Astrocyte (in vitro differentiated cells and primary cell): ENCODE data around the gene BIRC6. TPM values are rescaled to one million over a fixed set of nuclear protein-coding genes. Genes with fewer than 3 reads are reported as not detected.
"Not testable (repeated sequence)": the region's sequence is repeated elsewhere in the genome, so short reads cannot be mapped to it uniquely, and the experiment has no call there.

Experiments used
- DNase-seq: peaks from one replicate; pipeline ENCODE4 v3.0.0-alpha.2; 2010; ENCODE audit warnings: low read depth
- FAIRE-seq: peaks from 2 replicates; lab custom pipeline; 2011; peaks lifted over from hg19 to GRCh38; lab: Jason Lieb, UNC
- H2AFZ ChIP-seq: 2 replicates; pipeline ENCODE4 v1.6.0; 2012; ENCODE audit warnings: low read depth, low read length, inconsistent platforms
- H3K27ac ChIP-seq: 2 replicates; pipeline ENCODE4 v1.5.1; 2011; ENCODE audit warnings: low read depth, low read length, inconsistent platforms
- H3K27me3 ChIP-seq: 2 replicates; pipeline ENCODE4 v1.6.0; 2011; ENCODE audit warnings: low read length, inconsistent platforms; ENCODE audit not compliant: insufficient read depth
- H3K36me3 ChIP-seq: 2 replicates; pipeline ENCODE4 v1.5.1; 2011; ENCODE audit warnings: low read length, inconsistent platforms; ENCODE audit not compliant: insufficient read depth
- H3K4me1 ChIP-seq: 2 replicates; pipeline ENCODE4 v1.5.1; 2011; ENCODE audit warnings: low read length, inconsistent platforms; ENCODE audit not compliant: insufficient read depth
- H3K4me2 ChIP-seq: 2 replicates; pipeline ENCODE4 v1.6.0; 2012; ENCODE audit warnings: low read length, inconsistent platforms
- H3K4me3 ChIP-seq: 2 replicates; pipeline ENCODE4 v1.5.1; 2011; ENCODE audit warnings: low read depth, mild to moderate bottlenecking, low read length, inconsistent platforms; ENCODE audit not compliant: insufficient read depth
- H3K79me2 ChIP-seq: 2 replicates; pipeline ENCODE4 v1.6.0; 2012; ENCODE audit warnings: mild to moderate bottlenecking, low read length, inconsistent platforms; ENCODE audit not compliant: insufficient read depth
- H3K9ac ChIP-seq: 2 replicates; pipeline ENCODE4 v1.6.0; 2012; ENCODE audit warnings: mild to moderate bottlenecking, low read length, inconsistent platforms
- H3K9me3 ChIP-seq: 2 replicates; pipeline ENCODE4 v1.5.1; 2012; ENCODE audit warnings: low read depth, mild to moderate bottlenecking, low read length, inconsistent platforms; ENCODE audit not compliant: insufficient read depth
- H4K20me1 ChIP-seq: 2 replicates; pipeline ENCODE4 v1.6.0; 2012; ENCODE audit warnings: low read length, inconsistent platforms; ENCODE audit not compliant: insufficient read depth
- H3K27ac Mint-ChIP-seq: one replicate; pipeline ENCODE4 v1.8.0; 2021; ENCODE audit warnings: mild to moderate bottlenecking, mixed read lengths; ENCODE audit not compliant: unreplicated experiment
- H3K27me3 Mint-ChIP-seq: one replicate; pipeline ENCODE4 v1.8.0; 2021; ENCODE audit warnings: low read depth, mixed read lengths; ENCODE audit not compliant: unreplicated experiment
- H3K36me3 Mint-ChIP-seq: one replicate; pipeline ENCODE4 v1.8.0; 2021; ENCODE audit warnings: low read depth, mixed read lengths; ENCODE audit not compliant: unreplicated experiment
- H3K4me1 Mint-ChIP-seq: one replicate; pipeline ENCODE4 v1.8.0; 2021; ENCODE audit warnings: low read depth, mixed read lengths; ENCODE audit not compliant: unreplicated experiment
- H3K4me3 Mint-ChIP-seq: one replicate; pipeline ENCODE4 v1.8.0; 2021; ENCODE audit warnings: mild to moderate bottlenecking, moderate library complexity, mixed read lengths; ENCODE audit not compliant: unreplicated experiment
- H3K9me3 Mint-ChIP-seq: one replicate; pipeline ENCODE4 v1.8.0; 2021; ENCODE audit warnings: mild to moderate bottlenecking, mixed read lengths; ENCODE audit not compliant: unreplicated experiment
- EZH2 ChIP-seq: IDR thresholded peaks from 2 replicates; pipeline ENCODE4 v1.6.1; 2012; ENCODE audit warnings: mild to moderate bottlenecking, low read length, inconsistent platforms; ENCODE audit not compliant: insufficient read depth
- total RNA-seq: library from RNA; stranded (reverse); gene quantifications from 2 replicates; pipeline ENCODE4 v1.2.1, GENCODE V29; 2021
- TF ChIP-seq, protein P1 (sequence below): IDR thresholded peaks from 2 replicates; pipeline ENCODE4 v1.5.1; 2011; ENCODE audit warnings: low read depth, mild to moderate bottlenecking, inconsistent platforms, low read length, moderate library complexity; ENCODE audit not compliant: insufficient read depth

Gene BIRC6
- total RNA-seq, 1 donor from 2014 or later = 86.1 TPM

GRCh38 chr2:32457814-32458213 lies 101.0 kb downstream of the BIRC6 start:
- Histone ChIP-seq H4K20me1 (peaks cover 8% of the 10 kb centered on the region), H3K79me2 (peaks cover 23% of the 10 kb centered on the region), H2AFZ (no peak overlapping the region), H3K4me2 (no peak overlapping the region), H3K27ac (no peak overlapping the region), H3K9me3 (no peaks in the 10 kb centered on the region), H3K9ac (no peak overlapping the region), H3K4me3 (no peak overlapping the region), H3K27me3 (no peaks in the 10 kb centered on the region), H3K4me1 (no peaks in the 10 kb centered on the region), H3K36me3 (no peaks in the 10 kb centered on the region)
- Mint-ChIP-seq H3K27me3 (no peaks in the 10 kb centered on the region), H3K36me3 (no peaks in the 10 kb centered on the region), H3K4me3 (no peak overlapping the region), H3K9me3 (no peaks in the 10 kb centered on the region), H3K4me1 (peaks cover 6% of the 10 kb centered on the region), H3K27ac (no peak overlapping the region)
- no peak for FAIRE-seq
- TF ChIP-seq EZH2 = no peak
- TF ChIP-seq, protein P1, sequence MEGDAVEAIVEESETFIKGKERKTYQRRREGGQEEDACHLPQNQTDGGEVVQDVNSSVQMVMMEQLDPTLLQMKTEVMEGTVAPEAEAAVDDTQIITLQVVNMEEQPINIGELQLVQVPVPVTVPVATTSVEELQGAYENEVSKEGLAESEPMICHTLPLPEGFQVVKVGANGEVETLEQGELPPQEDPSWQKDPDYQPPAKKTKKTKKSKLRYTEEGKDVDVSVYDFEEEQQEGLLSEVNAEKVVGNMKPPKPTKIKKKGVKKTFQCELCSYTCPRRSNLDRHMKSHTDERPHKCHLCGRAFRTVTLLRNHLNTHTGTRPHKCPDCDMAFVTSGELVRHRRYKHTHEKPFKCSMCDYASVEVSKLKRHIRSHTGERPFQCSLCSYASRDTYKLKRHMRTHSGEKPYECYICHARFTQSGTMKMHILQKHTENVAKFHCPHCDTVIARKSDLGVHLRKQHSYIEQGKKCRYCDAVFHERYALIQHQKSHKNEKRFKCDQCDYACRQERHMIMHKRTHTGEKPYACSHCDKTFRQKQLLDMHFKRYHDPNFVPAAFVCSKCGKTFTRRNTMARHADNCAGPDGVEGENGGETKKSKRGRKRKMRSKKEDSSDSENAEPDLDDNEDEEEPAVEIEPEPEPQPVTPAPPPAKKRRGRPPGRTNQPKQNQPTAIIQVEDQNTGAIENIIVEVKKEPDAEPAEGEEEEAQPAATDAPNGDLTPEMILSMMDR = no peak
- DNase-seq = no peak

GRCh38 chr2:32460861-32461260 lies 104.0 kb downstream of the BIRC6 start:
- not testable (repeated sequence) for FAIRE-seq, H3K4me3 Mint-ChIP-seq, H3K4me2 ChIP-seq, H2AFZ ChIP-seq, H3K27ac ChIP-seq, DNase-seq, H4K20me1 ChIP-seq, H3K4me1 ChIP-seq, H3K27me3 ChIP-seq, H3K4me3 ChIP-seq, H3K27me3 Mint-ChIP-seq, H3K9ac ChIP-seq, H3K9me3 ChIP-seq, H3K27ac Mint-ChIP-seq, H3K4me1 Mint-ChIP-seq, H3K36me3 Mint-ChIP-seq, H3K9me3 Mint-ChIP-seq
- Histone ChIP-seq H3K79me2 (peaks cover 23% of the 10 kb centered on the region), H3K36me3 (peaks cover 15% of the 10 kb centered on the region)

GRCh38 chr2:32463110-32463509 lies 106.3 kb downstream of the BIRC6 start:
- no peak for DNase-seq
- TF ChIP-seq, protein P1 = no peak
- TF ChIP-seq EZH2 = no peak
- no peak overlapping the region for H3K27ac Mint-ChIP-seq
- H3K9me3 Mint-ChIP-seq = no peaks in the 10 kb centered on the region
- no peak overlapping the region for H2AFZ ChIP-seq
- H3K4me3 Mint-ChIP-seq = no peak overlapping the region
- FAIRE-seq = no peak
- peaks cover 6% of the 10 kb centered on the region for H3K4me1 ChIP-seq
- H3K27me3 Mint-ChIP-seq = no peaks in the 10 kb centered on the region
- H3K9ac ChIP-seq = no peak overlapping the region
- H3K4me2 ChIP-seq = no peak overlapping the region
- no peaks in the 10 kb centered on the region for H3K9me3 ChIP-seq
- H3K36me3 Mint-ChIP-seq = peaks cover 9% of the 10 kb centered on the region
- H3K4me3 ChIP-seq = no peak overlapping the region
- no peak overlapping the region for H3K27ac ChIP-seq
- peaks cover 25% of the 10 kb centered on the region for H3K36me3 ChIP-seq
- H3K4me1 Mint-ChIP-seq = peaks cover 2% of the 10 kb centered on the region
- peaks cover 20% of the 10 kb centered on the region for H3K79me2 ChIP-seq
- H4K20me1 ChIP-seq = peaks cover 6% of the 10 kb centered on the region
- H3K27me3 ChIP-seq = no peaks in the 10 kb centered on the region
